HS-5 (cell line): ENCODE data around the gene HIVEP2.

ENCODE experiments used
- DNase-seq: peaks from one replicate; pipeline ENCODE4 v3.0.0-alpha.2; 2012; ENCODE audit warnings: low read depth

HIVEP2 gene

DNA sequence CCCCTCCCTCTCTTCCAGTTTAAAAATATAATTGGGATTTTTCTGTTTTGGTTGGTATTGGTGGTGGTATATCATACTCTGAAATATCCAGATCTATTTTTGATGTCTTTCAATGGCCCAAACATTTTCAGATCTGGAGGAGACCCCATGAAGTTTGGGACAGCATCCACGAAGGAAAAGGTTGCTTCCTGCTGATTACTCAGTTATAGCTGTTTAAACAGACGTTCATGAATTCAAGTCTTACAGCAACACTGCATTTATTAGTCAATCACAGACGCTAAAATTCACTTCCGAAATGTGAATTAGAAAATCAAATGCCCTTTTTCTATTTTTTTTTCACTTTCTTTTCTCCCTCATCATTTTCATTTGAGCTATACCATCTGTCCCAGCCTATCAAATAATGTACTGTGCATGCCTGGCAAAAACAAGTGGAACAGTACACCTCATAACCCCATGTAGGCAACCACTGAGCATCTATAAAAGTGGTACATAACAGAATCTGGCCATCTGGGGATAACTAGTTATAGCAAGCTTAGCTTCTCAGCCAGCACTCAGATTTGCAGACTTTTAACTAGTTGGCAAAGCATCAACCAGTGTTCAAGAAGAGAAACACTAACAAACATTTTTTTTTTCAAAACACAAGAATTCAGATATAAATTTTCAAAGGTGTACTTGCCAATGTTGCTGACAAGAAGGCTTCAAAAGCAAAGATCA, 124.5 kb downstream of the HIVEP2 start:
- DNase-seq = no peak

DNA sequence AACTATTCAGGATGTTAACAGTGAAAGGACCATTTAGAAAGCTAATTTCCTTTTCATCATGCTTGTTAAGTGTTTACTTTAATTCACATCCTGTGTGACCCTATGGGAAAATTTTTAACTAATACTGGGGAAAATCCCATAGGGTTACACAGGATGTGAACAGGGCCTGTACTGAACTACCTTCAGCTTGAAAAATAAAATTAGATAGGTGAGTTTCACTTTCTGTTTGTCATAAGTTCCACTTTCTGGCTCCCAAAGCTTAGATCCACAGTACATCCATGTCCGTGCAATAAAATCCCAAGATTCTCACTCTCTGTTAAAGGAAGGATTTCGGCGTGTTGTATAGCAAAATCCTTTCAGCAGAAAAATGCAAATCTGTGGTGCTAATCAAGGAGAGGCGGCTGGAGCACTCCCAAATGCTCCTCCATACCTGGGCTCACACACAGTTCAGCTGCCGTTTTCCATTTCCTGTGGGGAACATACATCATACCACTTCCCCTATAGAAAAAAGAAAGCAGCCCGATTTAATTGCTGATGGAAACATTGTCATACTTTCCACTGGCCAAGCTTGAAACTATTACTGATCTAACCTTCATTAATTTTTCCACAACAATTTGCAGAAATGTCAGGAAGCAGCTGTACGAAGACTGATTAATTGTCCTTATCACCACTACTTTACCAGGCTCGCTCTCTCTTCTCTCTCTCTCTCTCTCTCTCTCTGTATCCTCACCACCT, 125.2 kb downstream of the HIVEP2 start:
- DNase-seq = no peak

DNA sequence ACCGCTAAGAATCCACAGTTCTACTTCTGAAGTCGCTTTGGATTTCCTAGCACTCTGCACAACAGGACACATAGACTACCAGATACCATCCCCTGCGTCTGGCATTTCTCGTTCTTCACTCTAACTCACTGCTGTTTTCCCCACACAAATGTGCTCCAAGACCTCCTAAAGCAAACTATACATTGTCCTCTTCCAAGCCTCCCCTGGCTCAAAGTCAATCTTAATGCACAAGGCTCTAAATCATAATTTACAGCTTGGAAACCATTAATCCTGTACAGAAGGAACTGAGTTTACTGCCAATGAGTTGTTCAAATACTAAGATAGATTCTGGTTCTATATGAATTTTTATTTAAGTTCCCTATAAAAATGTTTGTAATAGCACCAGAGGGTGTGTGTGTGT, 128.5 kb downstream of the HIVEP2 start:
- no peak for DNase-seq

DNA sequence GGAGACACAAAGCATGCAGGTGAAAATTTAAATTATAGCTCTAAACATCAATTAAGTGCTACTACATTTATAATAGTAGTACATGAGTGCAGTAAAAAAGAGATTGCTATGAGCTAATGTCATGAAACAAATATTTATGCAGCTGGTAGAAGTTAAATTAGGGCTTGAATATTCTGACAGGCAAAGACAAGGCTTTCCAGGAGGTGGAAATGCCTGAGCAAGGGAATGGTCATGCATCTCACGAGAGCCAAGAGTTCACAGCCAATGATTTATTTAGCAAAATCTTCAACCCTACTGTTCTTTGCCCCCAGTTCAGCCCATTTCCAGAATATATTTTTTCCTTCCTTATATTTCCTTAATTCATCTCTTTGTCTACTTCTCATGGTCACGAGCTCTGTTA, 128.9 kb downstream of the HIVEP2 start:
- no peak for DNase-seq

DNA sequence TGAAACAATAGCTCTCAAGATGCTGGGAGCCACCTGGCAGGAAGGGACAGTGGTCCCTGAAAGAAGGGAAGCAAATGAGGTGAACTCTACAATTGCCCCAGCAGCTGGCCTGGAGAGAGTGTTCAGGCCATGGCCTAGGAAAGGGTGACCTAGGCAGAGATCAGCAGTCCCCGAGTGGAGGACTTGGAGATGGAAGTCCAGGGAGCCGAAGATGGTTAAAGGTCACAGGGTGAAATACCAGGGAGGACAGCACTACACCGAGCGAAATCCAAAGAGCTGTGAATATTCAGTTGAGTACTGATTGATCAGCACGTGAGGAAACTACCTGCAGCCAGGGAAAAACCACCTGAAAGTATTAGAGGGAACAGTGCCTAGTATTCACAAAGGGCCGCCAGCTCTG, 133.1 kb downstream of the HIVEP2 start:
- DNase-seq = no peak

DNA sequence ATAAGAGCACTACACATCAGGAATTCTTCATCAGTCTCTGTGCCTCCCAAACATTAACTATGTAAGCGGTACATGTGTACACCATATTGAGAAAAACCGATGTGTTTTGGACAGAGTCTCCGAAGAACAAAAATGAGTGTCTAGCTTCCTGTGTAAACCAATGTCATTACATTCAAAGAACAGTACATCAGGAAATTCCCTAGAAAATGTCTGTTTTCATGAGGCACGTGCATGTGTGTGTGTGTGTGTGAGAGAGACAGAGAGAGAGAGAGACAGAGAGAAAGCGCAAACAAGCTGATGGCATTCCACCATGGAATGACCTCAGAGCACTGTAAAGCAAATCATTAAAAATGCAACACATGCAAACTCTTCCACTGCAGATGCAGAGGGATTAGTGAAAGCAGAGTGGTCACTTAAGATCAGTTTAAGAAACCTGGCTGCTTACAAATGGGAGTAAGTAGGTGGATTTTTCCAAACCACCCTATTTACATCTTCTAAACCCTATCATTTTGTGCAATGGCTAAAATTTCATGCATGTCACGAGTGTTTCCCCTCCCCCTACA, 133.9 kb downstream of the HIVEP2 start:
- no peak for DNase-seq

DNA sequence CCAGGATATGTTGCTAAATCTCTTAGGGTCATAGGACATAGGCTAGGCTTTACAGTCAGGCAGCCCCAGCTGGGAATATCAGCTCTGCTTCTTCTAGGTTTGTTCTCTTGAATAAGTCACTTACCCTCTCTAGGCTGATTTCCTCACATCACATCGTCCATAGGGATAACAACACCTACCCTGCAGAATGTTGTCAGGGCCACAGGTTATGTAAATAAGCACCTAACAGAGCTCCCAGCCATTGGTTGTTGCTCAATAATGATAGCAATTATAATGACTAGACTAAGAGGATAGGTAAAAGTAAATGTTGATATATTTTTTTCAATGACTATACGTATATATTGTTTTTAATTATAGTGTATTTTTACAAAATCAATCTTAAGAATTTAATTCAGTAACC, 135.0 kb downstream of the HIVEP2 start:
- DNase-seq = no peak

DNA sequence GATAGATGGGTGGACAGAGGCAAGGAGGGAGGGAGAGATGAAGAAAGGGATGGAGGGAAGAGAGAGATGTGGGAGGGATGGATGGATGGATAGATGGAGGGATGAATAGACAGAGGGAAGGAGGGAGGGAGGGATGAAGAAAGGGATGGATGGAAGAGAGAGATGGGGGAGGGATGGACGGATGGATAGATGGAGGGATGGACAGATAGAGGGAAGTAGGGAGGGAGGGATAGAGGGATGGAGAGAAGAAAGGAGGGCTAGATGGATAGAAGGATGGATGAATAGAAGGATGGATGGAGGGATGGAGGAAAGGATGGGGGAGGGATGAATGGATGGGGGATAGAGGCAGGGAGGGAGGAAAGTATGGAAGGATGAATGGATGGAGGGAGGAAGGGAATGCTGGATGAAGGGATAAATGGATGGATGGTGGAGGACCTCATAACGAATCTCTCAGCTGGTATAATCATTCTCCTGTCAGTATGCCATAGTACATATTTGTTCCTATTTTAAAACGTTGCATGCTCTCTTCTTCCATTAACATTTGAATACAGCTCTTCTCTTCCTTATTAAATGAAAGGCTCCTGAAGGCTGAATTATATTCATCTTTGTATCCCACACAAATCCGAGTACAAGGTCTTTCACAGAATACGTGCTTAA, 136.4 kb downstream of the HIVEP2 start:
- DNase-seq = no peak

DNA sequence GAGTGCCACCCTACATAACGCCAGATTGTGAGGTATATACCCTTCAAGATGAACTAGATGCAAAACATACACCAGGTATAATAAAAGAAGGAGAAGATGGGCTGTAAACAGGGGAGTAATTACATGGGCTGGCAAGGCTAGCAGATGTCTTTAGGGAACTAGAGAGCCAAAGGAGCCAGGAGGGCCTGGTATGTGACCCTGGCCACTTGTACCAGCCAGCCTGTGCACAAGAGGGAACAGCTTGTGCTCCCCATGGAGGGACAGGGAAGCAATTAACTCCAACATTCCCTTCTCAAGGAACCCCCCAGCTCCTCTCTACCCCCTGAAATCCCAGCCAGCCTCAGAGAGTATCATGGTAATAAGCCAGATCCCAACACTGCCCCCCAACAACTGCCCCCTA, 139.9 kb downstream of the HIVEP2 start:
- DNase-seq = no peak

DNA sequence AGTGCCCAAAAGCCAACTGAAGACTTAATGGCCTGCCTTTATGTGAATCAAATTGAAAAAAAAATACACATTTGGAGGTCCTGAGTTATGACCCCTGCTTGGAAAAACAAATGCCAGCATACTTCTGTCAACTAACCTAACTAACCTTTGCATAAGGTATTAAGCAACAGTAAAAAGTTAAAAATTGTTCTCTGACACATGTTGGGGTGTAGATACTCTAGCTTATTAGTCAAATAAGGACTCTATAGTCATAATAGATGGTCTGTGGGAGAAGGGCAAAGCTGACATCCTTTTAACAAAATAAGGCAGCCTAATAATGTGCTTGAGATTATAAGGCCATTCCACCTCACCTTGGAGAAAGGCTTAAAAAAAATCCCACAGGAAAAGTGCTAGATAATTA, 140.5 kb downstream of the HIVEP2 start:
- no peak for DNase-seq

DNA sequence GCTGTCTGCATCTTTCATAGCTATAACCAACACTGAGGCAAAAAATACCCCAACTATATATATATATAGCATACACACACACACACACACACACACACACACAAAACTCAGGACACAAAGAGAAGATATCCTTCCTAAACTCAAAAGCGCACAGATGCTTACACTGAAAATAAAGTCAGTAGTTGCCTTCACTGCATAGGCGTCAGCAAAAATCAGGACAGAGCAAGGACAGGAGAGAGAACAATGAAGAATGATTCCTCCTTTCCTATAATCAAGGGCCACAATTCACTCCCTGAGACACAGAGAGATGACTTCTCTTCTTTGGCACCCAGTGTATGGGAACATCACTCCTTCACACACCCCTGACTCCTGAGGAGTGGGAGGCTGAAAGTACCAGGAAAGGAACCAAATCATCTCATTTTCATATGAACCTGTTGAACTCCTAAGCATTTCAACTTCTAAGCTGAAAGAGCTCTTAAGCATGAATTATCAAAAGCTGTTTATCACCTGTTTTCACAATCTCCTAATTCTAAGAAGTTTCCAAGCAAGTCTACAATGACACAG, 141.4 kb downstream of the HIVEP2 start:
- no peak for DNase-seq

DNA sequence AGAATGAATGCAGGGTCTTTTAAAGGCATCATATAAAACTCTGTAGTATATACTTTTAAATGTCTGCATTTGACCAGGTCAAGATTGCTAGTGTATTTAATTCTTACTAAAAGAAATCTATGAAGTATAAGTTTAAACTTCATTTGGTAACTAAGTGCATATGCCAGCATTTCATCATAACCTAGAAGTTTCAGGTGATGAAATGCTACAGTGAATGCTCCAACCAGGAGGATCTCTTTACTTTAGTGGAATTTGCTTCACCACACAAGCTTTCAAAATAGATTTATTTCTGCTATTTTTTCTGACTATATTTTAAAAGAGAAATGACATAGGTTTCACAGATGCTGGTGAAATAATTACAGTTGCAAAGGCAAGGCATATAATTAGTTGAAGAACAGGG, 141.9 kb downstream of the HIVEP2 start:
- DNase-seq = no peak

DNA sequence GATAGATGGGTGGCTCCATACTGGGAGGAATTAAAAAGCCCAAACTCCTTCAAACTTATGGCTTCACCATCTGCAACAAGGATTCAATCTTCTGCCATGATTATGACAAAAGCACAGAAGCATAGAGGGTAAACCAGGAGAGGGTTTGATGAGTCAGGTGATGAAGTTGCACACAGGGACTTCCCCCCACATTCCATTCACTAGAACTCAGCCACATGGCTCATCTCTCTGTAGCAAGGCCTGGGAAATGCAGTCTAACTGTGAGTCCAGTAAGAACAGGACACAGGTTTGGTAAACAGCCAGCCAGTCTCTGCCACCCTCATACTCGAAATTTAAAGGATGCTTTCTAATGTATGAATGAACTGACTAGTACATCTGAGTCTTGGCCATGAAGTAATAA, 142.9 kb downstream of the HIVEP2 start:
- peak; percentile 95 for DNase-seq

DNA sequence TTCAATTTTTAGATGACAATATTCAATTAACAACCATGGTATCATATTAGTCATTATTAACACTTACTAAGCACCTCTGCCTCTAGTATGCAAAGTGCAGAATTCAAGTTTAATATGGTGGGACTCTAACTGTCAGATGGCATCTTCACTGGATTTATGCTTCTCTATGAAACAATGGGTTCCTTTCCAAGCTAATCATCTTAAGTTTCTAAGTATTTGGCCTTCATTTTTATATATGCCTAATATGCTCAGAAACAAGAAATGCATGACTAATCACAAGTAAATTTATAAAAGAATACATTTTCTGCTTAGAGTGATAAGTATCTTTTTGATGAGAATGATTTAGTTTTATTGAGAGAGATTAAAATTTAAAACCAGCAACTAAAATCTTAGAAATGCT, 144.7 kb downstream of the HIVEP2 start:
- DNase-seq = no peak

DNA sequence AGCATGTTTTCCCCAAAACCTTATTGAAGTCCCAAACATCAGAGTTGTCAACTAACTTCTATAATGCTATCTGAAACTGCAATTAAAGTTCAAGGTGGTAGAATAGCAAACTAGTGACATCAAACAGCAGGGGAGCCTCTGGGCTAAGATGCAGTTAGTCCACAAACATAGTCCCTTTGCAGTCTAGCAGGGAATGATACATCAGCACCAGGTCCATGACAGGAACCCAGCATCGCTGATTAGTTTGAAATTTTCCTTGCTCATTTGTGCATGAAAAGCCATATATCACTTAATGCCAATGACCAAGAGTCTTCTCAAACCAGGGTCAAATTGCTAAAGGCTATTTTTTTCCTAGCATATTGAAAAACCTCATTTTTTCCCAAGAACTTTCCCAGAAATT, 145.3 kb downstream of the HIVEP2 start:
- no peak for DNase-seq

DNA sequence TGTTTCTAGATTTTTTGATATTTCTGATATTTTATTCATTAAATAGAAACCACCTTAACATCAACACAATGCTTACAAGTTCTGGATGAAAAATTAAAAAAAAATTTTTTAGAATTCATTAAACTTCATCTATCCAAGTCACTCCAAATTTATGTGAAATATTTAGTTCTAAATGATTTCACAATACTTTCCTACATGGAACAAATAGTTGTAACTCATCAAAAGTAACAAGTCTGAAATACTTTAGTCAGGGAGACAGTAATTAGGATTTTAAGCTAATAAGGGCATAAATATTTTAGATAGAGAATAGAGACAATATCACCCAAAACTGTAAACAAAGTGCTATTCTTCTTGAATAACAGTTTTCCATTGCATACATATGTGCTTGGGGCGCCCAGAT, 147.8 kb downstream of the HIVEP2 start:
- DNase-seq = no peak

DNA sequence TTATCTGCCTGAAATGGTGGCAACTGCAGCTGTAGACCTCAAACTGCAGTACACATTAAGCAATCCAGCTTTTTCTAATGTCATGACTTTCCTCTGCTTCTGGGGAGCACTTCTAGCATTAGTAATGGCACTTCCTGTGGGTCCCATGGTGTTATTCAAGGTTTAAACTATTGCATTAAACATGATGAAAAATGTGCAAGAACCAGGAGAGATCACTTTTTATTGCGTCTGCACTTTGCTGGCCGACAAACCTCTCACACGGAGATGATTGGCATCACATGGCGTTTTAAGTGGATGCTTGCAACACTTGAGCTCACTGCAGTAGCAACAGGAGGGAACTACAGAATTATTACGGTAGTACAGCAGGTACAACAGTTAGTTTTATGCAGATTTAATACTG, 148.4 kb downstream of the HIVEP2 start:
- peak; percentile 50 for DNase-seq

DNA sequence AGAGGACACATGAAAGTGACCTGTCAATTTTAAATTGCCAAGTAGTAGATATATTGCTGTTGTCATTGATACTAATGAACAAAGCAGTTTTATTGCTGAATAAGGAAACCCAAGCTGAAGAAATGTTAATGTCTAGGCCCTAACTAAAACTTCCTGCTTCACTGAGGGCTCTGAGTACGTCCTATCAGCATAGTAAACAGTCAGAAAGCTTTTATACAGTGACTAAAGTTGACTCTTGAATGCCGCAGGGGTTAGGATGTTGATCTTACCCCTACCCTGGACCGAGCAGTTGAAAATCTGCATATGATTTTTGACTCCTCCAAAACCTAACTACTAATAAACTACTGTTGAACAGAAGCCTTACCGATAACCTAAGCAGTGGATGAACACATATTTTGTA, 149.0 kb downstream of the HIVEP2 start:
- DNase-seq = no peak

DNA sequence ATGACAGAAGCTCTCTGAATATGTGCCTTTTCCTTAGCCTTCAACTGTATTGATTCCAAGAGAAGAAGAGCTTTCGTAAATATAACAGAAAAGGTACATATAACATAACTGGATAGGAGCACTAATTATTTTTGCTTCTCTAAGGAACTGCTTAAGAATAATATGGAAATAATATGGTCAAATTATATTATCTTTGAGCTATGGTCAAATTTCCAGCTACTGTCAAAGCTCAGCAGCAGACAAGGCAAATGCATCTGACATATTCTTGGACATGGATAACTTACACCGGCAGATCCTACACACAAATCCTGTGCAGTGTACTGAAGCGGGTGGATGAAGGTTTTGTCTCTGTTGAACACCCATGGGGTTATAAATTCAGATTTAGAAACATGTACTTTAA, 150.6 kb downstream of the HIVEP2 start:
- no peak for DNase-seq

DNA sequence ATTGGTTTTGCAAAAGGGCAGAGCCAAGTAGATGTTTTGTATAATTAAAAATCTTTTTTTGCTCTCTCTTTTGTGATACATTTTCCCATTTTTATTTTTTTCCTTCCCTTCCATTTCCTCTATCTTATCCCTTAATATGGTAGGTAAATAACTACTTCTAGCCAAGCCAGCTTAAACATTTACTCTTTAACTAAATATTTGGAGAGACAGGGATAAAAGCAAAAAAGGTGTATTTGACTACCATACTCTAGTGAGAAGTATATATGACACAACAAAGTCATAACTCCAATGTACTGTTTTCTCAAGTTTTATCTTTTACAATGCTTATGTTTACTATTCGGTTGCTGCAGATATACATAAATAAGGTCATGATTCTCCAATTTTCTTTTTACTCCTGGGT, 154.7 kb downstream of the HIVEP2 start:
- DNase-seq = no peak

DNA sequence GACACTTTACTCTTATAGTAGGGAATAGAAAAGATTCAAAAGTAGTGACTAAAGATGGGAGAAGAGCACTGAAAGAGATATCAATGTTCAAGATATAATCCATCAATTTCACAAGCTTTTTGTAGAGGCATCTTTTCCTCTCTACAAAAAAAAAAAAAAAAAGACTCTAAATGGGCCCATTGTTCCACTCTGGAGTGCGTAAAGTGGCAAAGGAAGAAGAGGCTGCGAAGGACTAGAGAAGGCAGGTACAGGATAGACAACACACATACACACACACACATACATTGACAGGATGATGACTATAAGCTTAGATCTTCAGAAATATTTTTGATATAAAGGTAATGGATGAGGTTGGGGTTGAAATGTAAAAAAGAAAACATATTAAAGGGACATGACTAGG, 157.6 kb downstream of the HIVEP2 start:
- DNase-seq = no peak

DNA sequence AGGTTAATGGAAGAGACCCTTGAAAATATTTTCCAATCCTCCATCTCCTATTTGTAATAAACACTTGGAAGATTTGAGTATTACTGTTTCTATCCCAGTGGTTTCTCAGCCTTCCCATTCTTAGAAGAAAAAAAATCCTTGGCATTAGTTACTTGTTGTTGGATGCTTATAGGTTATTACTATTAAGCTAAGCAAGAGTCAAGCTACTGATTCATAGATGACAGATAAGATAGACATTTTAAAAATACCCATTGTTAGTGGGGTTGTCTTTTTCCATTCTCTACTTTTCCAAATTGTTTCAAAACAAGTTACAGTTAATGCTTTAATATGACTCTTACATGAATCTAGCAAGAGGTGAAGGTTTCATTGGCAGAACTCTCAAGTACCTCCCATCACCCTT, 158.5 kb downstream of the HIVEP2 start:
- no peak for DNase-seq

DNA sequence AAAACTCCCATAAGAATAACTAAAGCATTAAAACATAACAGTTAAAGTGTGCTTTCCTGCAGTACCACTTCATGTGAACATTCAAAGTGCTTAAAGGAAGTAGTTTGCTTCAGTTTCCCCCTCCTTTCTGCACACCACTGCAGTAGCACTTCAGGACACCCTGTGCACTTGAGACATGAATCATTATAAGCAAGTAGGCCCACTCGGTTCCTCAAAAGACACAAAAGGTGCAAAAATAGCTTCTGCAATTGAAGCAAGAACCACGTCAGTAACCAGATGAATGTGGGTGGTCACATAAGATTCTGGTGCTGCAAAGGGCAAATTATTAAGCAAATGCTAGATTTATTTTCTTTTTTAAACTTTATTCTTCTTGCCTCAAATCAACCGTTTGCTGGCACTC, 160.6 kb downstream of the HIVEP2 start:
- no peak for DNase-seq
